ENCODE data around the gene LCLAT1.

DNA sequence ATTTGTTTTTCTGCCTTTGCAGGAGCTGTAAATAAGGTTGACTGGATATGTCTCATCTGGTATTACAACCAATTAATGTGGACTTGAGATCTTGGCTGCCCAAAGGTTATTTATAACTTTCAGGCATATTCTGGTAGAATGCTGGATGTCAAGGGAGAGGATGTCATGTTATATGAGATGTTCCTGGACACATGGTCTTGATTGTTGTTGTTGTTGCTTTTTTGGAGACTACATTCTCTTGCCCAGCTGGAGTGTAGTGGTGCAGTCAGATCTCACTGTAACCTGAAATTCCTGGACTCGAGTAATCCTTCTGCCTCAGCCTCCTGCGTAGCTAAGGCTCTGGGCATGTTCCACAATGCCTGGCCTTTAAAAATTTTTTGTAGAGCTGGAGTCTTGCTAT lies 83.3 kb downstream of the LCLAT1 start:
- TF ChIP-seq, protein P1, sequence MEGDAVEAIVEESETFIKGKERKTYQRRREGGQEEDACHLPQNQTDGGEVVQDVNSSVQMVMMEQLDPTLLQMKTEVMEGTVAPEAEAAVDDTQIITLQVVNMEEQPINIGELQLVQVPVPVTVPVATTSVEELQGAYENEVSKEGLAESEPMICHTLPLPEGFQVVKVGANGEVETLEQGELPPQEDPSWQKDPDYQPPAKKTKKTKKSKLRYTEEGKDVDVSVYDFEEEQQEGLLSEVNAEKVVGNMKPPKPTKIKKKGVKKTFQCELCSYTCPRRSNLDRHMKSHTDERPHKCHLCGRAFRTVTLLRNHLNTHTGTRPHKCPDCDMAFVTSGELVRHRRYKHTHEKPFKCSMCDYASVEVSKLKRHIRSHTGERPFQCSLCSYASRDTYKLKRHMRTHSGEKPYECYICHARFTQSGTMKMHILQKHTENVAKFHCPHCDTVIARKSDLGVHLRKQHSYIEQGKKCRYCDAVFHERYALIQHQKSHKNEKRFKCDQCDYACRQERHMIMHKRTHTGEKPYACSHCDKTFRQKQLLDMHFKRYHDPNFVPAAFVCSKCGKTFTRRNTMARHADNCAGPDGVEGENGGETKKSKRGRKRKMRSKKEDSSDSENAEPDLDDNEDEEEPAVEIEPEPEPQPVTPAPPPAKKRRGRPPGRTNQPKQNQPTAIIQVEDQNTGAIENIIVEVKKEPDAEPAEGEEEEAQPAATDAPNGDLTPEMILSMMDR (IDR thresholded peaks at IDR 0.05), result no peak
- TF ChIP-seq POLR2A (IDR thresholded peaks at IDR 0.05), result no peak

Data from upper lobe of left lung (tissue), 4 donors.